HUES6 (cell line): ENCODE data around the gene UMAD1.

ENCODE experiments used
- H3K27ac ChIP-seq: 2 replicates; pipeline ENCODE4 v1.7.0; 2013; ENCODE audit warnings: low read depth, mild to moderate bottlenecking, low read length, inconsistent platforms
- H3K27me3 ChIP-seq: 2 replicates; pipeline ENCODE4 v1.6.1; 2013; ENCODE audit warnings: low read length; ENCODE audit not compliant: control insufficient read depth, insufficient read depth
- H3K36me3 ChIP-seq: 2 replicates; pipeline ENCODE4 v1.6.1; 2013; ENCODE audit warnings: low read length; ENCODE audit not compliant: control insufficient read depth, insufficient read depth
- H3K4me1 ChIP-seq: 2 replicates; pipeline ENCODE4 v1.6.1; 2013; ENCODE audit warnings: low read length; ENCODE audit not compliant: control insufficient read depth, insufficient read depth
- H3K4me3 ChIP-seq: 2 replicates; pipeline ENCODE4 v1.5.1; 2013; ENCODE audit warnings: low read depth, low read length
- H3K9ac ChIP-seq: one replicate; pipeline ENCODE4 v1.6.1; 2013; ENCODE audit warnings: mild to moderate bottlenecking, low read length
- H3K9me3 ChIP-seq: 2 replicates; pipeline ENCODE4 v1.6.1; 2013; ENCODE audit warnings: low read depth, low read length; ENCODE audit not compliant: control insufficient read depth, insufficient read depth

UMAD1 gene

GRCh38 chr7:7705318-7705717 lies 64.8 kb downstream of the UMAD1 start:
- Histone ChIP-seq H3K4me1 (peaks cover 42% of the 10 kb centered on the region), H3K27me3 (no peaks in the 10 kb centered on the region), H3K4me3 (no peak overlapping the region), H3K9ac (no peak overlapping the region), H3K36me3 (no peaks in the 10 kb centered on the region), H3K9me3 (no peaks in the 10 kb centered on the region), H3K27ac (no peak overlapping the region)

GRCh38 chr7:7706101-7706511 lies 65.6 kb downstream of the UMAD1 start:
- Histone ChIP-seq H3K9me3 (no peaks in the 10 kb centered on the region), H3K27me3 (no peaks in the 10 kb centered on the region), H3K27ac (no peak overlapping the region), H3K9ac (no peak overlapping the region), H3K4me3 (no peak overlapping the region), H3K36me3 (no peaks in the 10 kb centered on the region), H3K4me1 (peaks cover 42% of the 10 kb centered on the region)

- H3K4me1 ChIP-seq: peaks cover 42% of the 10 kb centered on the region
- no peak overlapping the region for H3K4me3 ChIP-seq
- no peaks in the 10 kb centered on the region for H3K27me3 ChIP-seq
- no peaks in the 10 kb centered on the region for H3K36me3 ChIP-seq
- no peak overlapping the region for H3K9ac ChIP-seq
- H3K27ac ChIP-seq: no peak overlapping the region
- no peaks in the 10 kb centered on the region for H3K9me3 ChIP-seq
Observed at GRCh38 chr7:7706556-7707172, 66.1 kb downstream of the UMAD1 start.

DNA sequence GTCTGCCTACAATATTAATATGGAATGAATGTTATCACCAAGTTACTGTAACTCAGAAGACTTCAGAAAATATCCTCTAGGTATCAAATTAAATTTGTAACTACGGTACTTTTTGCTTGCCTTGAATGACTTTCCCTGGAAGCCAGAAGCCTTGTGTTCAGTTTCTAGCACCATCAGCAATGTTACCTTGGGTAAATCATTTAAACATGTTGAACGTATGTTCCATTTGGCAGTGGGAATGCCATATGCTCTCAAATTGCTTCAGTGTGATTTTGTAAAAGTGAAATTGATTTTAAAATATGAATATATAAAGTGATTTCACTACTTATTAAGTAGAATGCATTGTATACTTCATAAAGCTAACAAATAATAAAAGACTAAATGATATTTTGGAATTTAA lies 66.7 kb downstream of the UMAD1 start:
- no peaks in the 10 kb centered on the region for H3K36me3 ChIP-seq
- H3K4me3 ChIP-seq: no peak overlapping the region
- no peak overlapping the region for H3K9ac ChIP-seq
- H3K4me1 ChIP-seq: peaks cover 42% of the 10 kb centered on the region
- H3K27me3 ChIP-seq: no peaks in the 10 kb centered on the region
- no peaks in the 10 kb centered on the region for H3K9me3 ChIP-seq
- H3K27ac ChIP-seq: no peak overlapping the region

GRCh38 chr7:7707806-7708205 lies 67.3 kb downstream of the UMAD1 start:
- H3K36me3 ChIP-seq: no peaks in the 10 kb centered on the region
- H3K9me3 ChIP-seq: no peaks in the 10 kb centered on the region
- peak overlapping the region; percentile 66; the same call in 1 of the 2 replicates for H3K27ac ChIP-seq
- peak overlapping the region; percentile 6; the same call in 1 of the 2 replicates for H3K4me3 ChIP-seq
- peak overlapping the region; percentile 5 for H3K9ac ChIP-seq
- H3K27me3 ChIP-seq: no peaks in the 10 kb centered on the region
- H3K4me1 ChIP-seq: peaks cover 40% of the 10 kb centered on the region

- Histone ChIP-seq H3K4me3 (no peak overlapping the region), H3K27me3 (no peaks in the 10 kb centered on the region), H3K4me1 (peaks cover 38% of the 10 kb centered on the region), H3K9me3 (no peaks in the 10 kb centered on the region), H3K36me3 (no peaks in the 10 kb centered on the region), H3K27ac (no peak overlapping the region), H3K9ac (no peak overlapping the region)
Observed at GRCh38 chr7:7709291-7709690, 68.7 kb downstream of the UMAD1 start.

DNA sequence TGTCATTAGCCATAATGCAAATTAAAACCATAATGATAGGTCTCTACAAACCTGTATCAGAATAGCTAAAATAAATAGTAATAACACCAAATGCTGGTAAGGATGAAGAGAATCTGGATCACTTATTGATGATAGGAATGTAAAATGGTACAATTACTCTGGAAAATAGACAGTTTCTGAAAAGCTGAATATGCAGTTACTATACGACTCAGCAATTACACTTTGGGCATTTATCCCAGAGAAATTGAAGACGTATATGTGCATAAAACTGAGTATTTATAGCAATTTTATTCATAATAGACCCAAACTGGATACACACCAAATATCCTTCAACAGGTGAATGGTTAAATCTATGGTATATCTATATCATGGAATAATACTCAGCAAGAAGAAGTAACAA lies 69.9 kb downstream of the UMAD1 start:
- H3K36me3 ChIP-seq: no peaks in the 10 kb centered on the region
- H3K27ac ChIP-seq: no peak overlapping the region
- no peak overlapping the region for H3K4me3 ChIP-seq
- H3K4me1 ChIP-seq: peaks cover 35% of the 10 kb centered on the region
- H3K27me3 ChIP-seq: no peaks in the 10 kb centered on the region
- H3K9ac ChIP-seq: no peak overlapping the region
- H3K9me3 ChIP-seq: no peaks in the 10 kb centered on the region

DNA sequence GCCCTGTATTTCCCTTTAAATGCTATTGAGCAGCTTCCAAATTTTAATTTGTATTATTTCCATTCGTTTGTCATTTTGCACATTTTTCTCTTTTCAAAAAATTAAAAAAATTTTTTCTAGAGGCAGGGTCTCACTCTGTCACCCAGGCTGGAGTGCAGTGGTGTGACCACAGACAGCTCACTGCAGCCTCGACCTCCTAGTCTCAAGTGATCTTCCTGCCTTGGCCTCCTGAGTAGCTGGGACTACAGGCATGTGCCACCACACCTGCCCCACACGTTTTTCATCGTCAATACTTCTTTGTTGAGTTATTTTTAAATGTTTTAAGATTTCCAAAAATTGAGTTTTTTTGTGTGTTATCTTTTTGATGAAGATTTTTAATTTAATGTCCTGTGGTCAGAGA lies 73.2 kb downstream of the UMAD1 start:
- peaks cover 12% of the 10 kb centered on the region for H3K4me1 ChIP-seq
- no peaks in the 10 kb centered on the region for H3K27me3 ChIP-seq
- no peaks in the 10 kb centered on the region for H3K9me3 ChIP-seq
- no peaks in the 10 kb centered on the region for H3K36me3 ChIP-seq
- no peak overlapping the region for H3K4me3 ChIP-seq
- no peak overlapping the region for H3K27ac ChIP-seq
- no peak overlapping the region for H3K9ac ChIP-seq

DNA sequence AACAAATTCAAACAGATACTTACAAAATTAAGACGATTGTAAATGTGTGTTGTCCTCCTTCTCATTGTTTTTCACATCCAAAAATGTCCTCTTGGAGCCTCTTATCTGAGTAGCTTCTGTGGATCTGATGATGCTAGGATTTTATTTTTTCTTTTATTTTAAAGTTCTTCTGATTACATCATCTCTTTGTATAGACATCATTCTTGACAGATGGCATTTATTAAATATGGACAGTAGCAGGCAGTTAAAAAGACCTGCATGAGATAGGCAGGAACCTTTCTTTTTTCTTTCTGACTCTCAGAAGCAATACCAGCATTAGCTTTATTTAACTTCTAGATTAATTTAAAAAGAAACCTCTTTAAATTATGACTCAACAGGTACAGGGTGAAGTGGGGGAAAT lies 77.9 kb downstream of the UMAD1 start, which contains the start of gene RPA3:
Gene RPA3, minus strand, starts transcription at position 116 of the 400 bp plus-strand sequence. CDS start 78,189 bp downstream, outside the sequence.
- Histone ChIP-seq H3K36me3 (no peaks in the 10 kb centered on the region), H3K9ac (no peak within 1 kb of the TSS), H3K9me3 (peaks cover 2% of the 10 kb centered on the region; the same call in 1 of the 2 replicates), H3K27me3 (no peaks in the 10 kb centered on the region), H3K27ac (no peak within 1 kb of the TSS), H3K4me3 (no peak within 1 kb of the TSS), H3K4me1 (no peaks in the 10 kb centered on the region)

DNA sequence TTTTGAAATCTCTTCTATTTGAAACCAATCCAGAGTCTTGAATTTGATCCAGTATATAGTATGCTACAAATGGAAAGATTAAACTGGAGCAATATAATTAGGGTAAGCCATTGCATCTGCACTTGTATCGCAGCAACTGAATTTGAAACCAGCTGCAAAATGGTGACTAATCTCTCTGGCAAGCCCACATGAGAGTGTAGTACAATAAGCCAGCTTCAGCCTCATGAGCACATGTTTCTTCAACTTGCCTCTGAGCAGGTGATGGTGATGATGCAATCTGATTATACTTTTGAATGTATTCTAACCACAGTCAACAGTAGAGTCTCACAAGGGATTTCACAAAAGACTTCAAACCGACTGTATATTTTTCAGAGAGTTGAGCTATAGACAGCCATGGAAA lies 78.7 kb downstream of the UMAD1 start:
- H3K9ac ChIP-seq: no peak overlapping the region
- H3K4me3 ChIP-seq: no peak overlapping the region
- H3K36me3 ChIP-seq: no peaks in the 10 kb centered on the region
- H3K27ac ChIP-seq: no peak overlapping the region
- H3K4me1 ChIP-seq: no peaks in the 10 kb centered on the region
- no peaks in the 10 kb centered on the region for H3K27me3 ChIP-seq
- peaks cover 2% of the 10 kb centered on the region; the same call in 1 of the 2 replicates for H3K9me3 ChIP-seq

- Histone ChIP-seq H3K4me3 (no peak overlapping the region), H3K9me3 (peaks cover 2% of the 10 kb centered on the region; the same call in 1 of the 2 replicates), H3K9ac (no peak overlapping the region), H3K27ac (no peak overlapping the region), H3K36me3 (no peaks in the 10 kb centered on the region), H3K4me1 (no peaks in the 10 kb centered on the region), H3K27me3 (no peaks in the 10 kb centered on the region)
Observed at GRCh38 chr7:7720193-7720592, 79.6 kb downstream of the UMAD1 start.
